Activated CD8-positive, alpha-beta memory T cell treated with anti-CD3 and anti-CD28 coated beads for 1 hour (primary cell): ENCODE measurements around the gene HIBADH.

ENCODE experiments used
- DNase-seq, 2 donors: peaks; one replicate each; pipeline ENCODE4 v3.0.0-alpha.2; 2020; ENCODE audit warnings: low read depth in 1 of 2; ENCODE audit errors: extremely low read depth in 1 of 2

HIBADH gene

GRCh38 chr7:27553273-27553672 lies 109.4 kb downstream of the HIBADH start:
- no peak for DNase-seq

- DNase-seq = no peak
These were observed 110.8 kb downstream of the HIBADH start for GRCh38 chr7:27551803-27552400.

- no peak for DNase-seq
These were observed 113.1 kb downstream of the HIBADH start for GRCh38 chr7:27549606-27550005.

- DNase-seq = no peak
These were observed 114.4 kb downstream of the HIBADH start for GRCh38 chr7:27548304-27548703.

- no peak for DNase-seq
These were observed 115.3 kb downstream of the HIBADH start for GRCh38 chr7:27547401-27547800.

GRCh38 chr7:27546610-27547009 lies 116.1 kb downstream of the HIBADH start:
- DNase-seq = no peak

GRCh38 chr7:27535795-27536194 lies 126.9 kb downstream of the HIBADH start:
- DNase-seq = no peak

GRCh38 chr7:27533652-27534081 lies 129.0 kb downstream of the HIBADH start:
- no peak for DNase-seq

GRCh38 chr7:27532314-27532713 lies 130.4 kb downstream of the HIBADH start:
- DNase-seq = no peak

- no peak for DNase-seq
These were observed 135.4 kb downstream of the HIBADH start for GRCh38 chr7:27527348-27527714.

GRCh38 chr7:27526611-27527347 lies 135.9 kb downstream of the HIBADH start:
- DNase-seq = no peak

- DNase-seq = no peak
These were observed 136.6 kb downstream of the HIBADH start for GRCh38 chr7:27526131-27526530.

GRCh38 chr7:27523321-27523720 lies 139.4 kb downstream of the HIBADH start:
- DNase-seq = no peak

- DNase-seq = no peak
These were observed 140.1 kb downstream of the HIBADH start for GRCh38 chr7:27522566-27522965.

- DNase-seq = no peak
These were observed 141.6 kb downstream of the HIBADH start for GRCh38 chr7:27520815-27521790.

- DNase-seq = no peak
These were observed 142.8 kb downstream of the HIBADH start for GRCh38 chr7:27519793-27520469.

GRCh38 chr7:27518561-27519350 lies 143.9 kb downstream of the HIBADH start:
- DNase-seq = no peak

- DNase-seq = no peak
These were observed 146.3 kb downstream of the HIBADH start for GRCh38 chr7:27516421-27516820.

- DNase-seq = no peak
These were observed 146.8 kb downstream of the HIBADH start for GRCh38 chr7:27515933-27516332.

GRCh38 chr7:27514861-27515260 lies 147.8 kb downstream of the HIBADH start:
- DNase-seq = no peak
